Breast epithelium (tissue), 3 donors: Measurements from ENCODE around the gene RTN4RL1.

ENCODE experiments used
- CTCF ChIP-seq, 3 donors: fragments of 450-650 bp; IDR thresholded peaks; one replicate each; pipeline ENCODE4 v1.5.1; 2016 to 2017; ENCODE audit warnings: antibody characterized with exemption in 3 of 3, mild to moderate bottlenecking in 3 of 3, moderate library complexity in 3 of 3
- POLR2A ChIP-seq: fragments of 450-650 bp; IDR thresholded peaks from one replicate; pipeline ENCODE4 v1.6.1; 2016; ENCODE audit warnings: antibody characterized with exemption, mild to moderate bottlenecking, moderate library complexity
- POLR2AphosphoS5 ChIP-seq, 3 donors: sonication (generic); formaldehyde crosslinking; IDR thresholded peaks; one replicate each; pipeline ENCODE4 v1.6.1; 2017; ENCODE audit warnings: antibody characterized with exemption in 3 of 3

DNA sequence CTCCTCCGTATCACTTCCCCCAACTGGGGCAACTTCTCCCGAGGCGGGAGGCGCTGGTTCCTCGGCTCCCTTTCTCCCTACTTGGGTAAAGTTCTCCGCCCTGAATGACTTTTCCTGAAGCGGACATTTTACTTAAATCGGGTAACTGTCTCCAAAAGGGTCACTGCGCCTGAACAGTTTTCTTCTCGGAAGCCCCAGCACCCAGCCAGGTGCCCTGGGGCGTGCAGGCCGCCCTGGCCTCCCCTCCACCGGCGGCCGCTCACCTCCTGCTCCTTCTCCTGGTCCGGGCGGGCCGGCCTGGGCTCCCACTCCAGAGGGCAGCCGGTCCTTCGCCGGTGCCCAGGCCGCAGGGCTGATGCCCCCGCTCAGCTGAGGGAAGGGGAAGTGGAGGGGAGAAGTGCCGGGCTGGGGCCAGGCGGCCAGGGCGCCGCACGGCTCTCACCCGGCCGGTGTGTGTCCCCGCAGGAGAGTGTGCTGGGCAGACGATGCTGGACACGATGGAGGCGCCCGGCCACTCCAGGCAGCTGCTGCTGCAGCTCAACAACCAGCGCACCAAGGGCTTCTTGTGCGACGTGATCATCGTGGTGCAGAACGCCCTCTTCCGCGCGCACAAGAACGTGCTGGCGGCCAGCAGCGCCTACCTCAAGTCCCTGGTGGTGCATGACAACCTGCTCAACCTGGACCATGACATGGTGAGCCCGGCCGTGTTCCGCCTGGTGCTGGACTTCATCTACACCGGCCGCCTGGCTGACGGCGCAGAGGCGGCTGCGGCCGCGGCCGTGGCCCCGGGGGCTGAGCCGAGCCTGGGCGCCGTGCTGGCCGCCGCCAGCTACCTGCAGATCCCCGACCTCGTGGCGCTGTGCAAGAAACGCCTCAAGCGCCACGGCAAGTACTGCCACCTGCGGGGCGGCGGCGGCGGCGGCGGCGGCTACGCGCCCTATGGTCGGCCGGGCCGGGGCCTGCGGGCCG lies 31.4 kb upstream of the RTN4RL1 start:
- no peak for TF ChIP-seq CTCF (IDR thresholded peaks at IDR 0.05)
- TF ChIP-seq POLR2A: no peak
- peak in 1 of 3 donors; percentile 22 for TF ChIP-seq POLR2AphosphoS5 (IDR thresholded peaks at IDR 0.05)
